HFFc6 (cell line): Measurements from ENCODE around the gene CSKMT. TPM values are rescaled to one million over a fixed set of nuclear protein-coding genes. Genes with fewer than 3 reads are reported as not detected.

ENCODE experiments used
- DNase-seq: peaks from one replicate; pipeline ENCODE4 v3.0.0-alpha.2; 2018
- H3K27ac Mint-ChIP-seq: 2 replicates; pipeline ENCODE4 v1.8.0; 2020; ENCODE audit warnings: mild to moderate bottlenecking, mixed read lengths
- H3K27me3 Mint-ChIP-seq: 2 replicates; pipeline ENCODE4 v1.8.0; 2021; ENCODE audit warnings: mild to moderate bottlenecking, moderate library complexity, mixed read lengths; ENCODE audit not compliant: insufficient read depth
- H3K36me3 Mint-ChIP-seq: 2 replicates; pipeline ENCODE4 v1.8.0; 2021; ENCODE audit warnings: low read depth, mixed read lengths
- H3K4me1 Mint-ChIP-seq: 2 replicates; pipeline ENCODE4 v1.8.0; 2020; ENCODE audit warnings: low read depth, mixed read lengths
- H3K4me3 Mint-ChIP-seq: 2 replicates; pipeline ENCODE4 v1.8.0; 2020; ENCODE audit warnings: mild to moderate bottlenecking, moderate library complexity, mixed read lengths
- H3K9me3 Mint-ChIP-seq: 2 replicates; pipeline ENCODE4 v1.8.0; 2020; ENCODE audit warnings: mild to moderate bottlenecking, mixed read lengths
- CTCF ChIP-seq: fragments of 200-600 bp; sonication (generic); IDR thresholded peaks from 2 replicates; pipeline ENCODE4 v1.5.0; 2021; ENCODE audit warnings: antibody characterized with exemption, mild to moderate bottlenecking
- total RNA-seq, 6 experiments: library from RNA; stranded (reverse); fragmentation: NEBNext Ultra II Directional; extraction: Animal tissue kit (Norgen Biotek cat#: 25700); gene quantifications; 2 replicates in 1 of 6; 3 replicates in 5 of 6; pipeline ENCODE4 v1.2.3, GENCODE V29; 2021

CSKMT gene
- total RNA-seq, 6 experiments from 2014 or later: 12.3 to 23.6 (median 17.2) TPM

- no peak overlapping the region for H3K27ac Mint-ChIP-seq
- no peak for TF ChIP-seq CTCF
- DNase-seq: no peak
- H3K9me3 Mint-ChIP-seq: no peaks in the 10 kb centered on the region
- H3K36me3 Mint-ChIP-seq: peaks cover 44% of the 10 kb centered on the region
- peaks cover 24% of the 10 kb centered on the region for H3K4me1 Mint-ChIP-seq
- no peak overlapping the region for H3K4me3 Mint-ChIP-seq
- peaks cover 3% of the 10 kb centered on the region for H3K27me3 Mint-ChIP-seq
Measured at GRCh38 chr11:62712861-62713260, 47.7 kb downstream of the CSKMT start.

- H3K4me3 Mint-ChIP-seq: no peak overlapping the region
- H3K9me3 Mint-ChIP-seq: no peaks in the 10 kb centered on the region
- H3K36me3 Mint-ChIP-seq: peaks cover 49% of the 10 kb centered on the region
- DNase-seq: no peak
- TF ChIP-seq CTCF: no peak
- H3K27ac Mint-ChIP-seq: peak overlapping the region; percentile 36
- H3K4me1 Mint-ChIP-seq: peaks cover 24% of the 10 kb centered on the region
- H3K27me3 Mint-ChIP-seq: no peaks in the 10 kb centered on the region; the same call in 1 of the 2 replicates
Measured at GRCh38 chr11:62713343-62713742, 48.2 kb downstream of the CSKMT start.

- H3K9me3 Mint-ChIP-seq: no peaks in the 10 kb centered on the region
- DNase-seq: no peak
- H3K27me3 Mint-ChIP-seq: no peaks in the 10 kb centered on the region; the same call in 1 of the 2 replicates
- peaks cover 14% of the 10 kb centered on the region for H3K4me1 Mint-ChIP-seq
- peaks cover 52% of the 10 kb centered on the region for H3K36me3 Mint-ChIP-seq
- no peak overlapping the region; the same call in 1 of the 2 replicates for H3K27ac Mint-ChIP-seq
- H3K4me3 Mint-ChIP-seq: no peak overlapping the region
- no peak for TF ChIP-seq CTCF
Measured at GRCh38 chr11:62715150-62716130, 50.3 kb downstream of the CSKMT start.

GRCh38 chr11:62716206-62716605 lies 51.1 kb downstream of the CSKMT start:
- no peak for TF ChIP-seq CTCF
- Mint-ChIP-seq H3K4me1 (peaks cover 18% of the 10 kb centered on the region), H3K36me3 (peaks cover 52% of the 10 kb centered on the region), H3K9me3 (no peaks in the 10 kb centered on the region), H3K27ac (no peak overlapping the region), H3K4me3 (no peak overlapping the region), H3K27me3 (no peaks in the 10 kb centered on the region; the same call in 1 of the 2 replicates)
- no peak for DNase-seq

- H3K4me1 Mint-ChIP-seq: peaks cover 18% of the 10 kb centered on the region
- no peak overlapping the region for H3K27ac Mint-ChIP-seq
- peaks cover 58% of the 10 kb centered on the region for H3K36me3 Mint-ChIP-seq
- H3K9me3 Mint-ChIP-seq: no peaks in the 10 kb centered on the region
- no peaks in the 10 kb centered on the region; the same call in 1 of the 2 replicates for H3K27me3 Mint-ChIP-seq
- DNase-seq: no peak
- no peak for TF ChIP-seq CTCF
- no peak overlapping the region for H3K4me3 Mint-ChIP-seq
Measured at GRCh38 chr11:62716816-62717215, 51.7 kb downstream of the CSKMT start.

Other genes starting within 250 kb of the CSKMT start
- not detected for gene SCGB1A1, start 246.3 kb upstream of the CSKMT start, total RNA-seq
- gene AHNAK, start 118.5 kb upstream of the CSKMT start, total RNA-seq: 100 to 1,000 TPM; 426 to 589 (median 452) TPM
- 1,000 to 10,000 TPM; 1,302 to 1,474 (median 1,327) TPM for gene EEF1G, start 91.4 kb upstream of the CSKMT start, total RNA-seq
- 10 to 100 TPM; 14.6 to 18.0 (median 16.9) TPM for gene TUT1, start 73.8 kb upstream of the CSKMT start, total RNA-seq
- gene MTA2, start 63.4 kb upstream of the CSKMT start, total RNA-seq: 100 to 1,000 TPM in 2 of 6 experiments, 10 to 100 TPM in 4; 89.6 to 106 (median 95.8) TPM
- 10 to 100 TPM; 32.5 to 39.6 (median 36.4) TPM for gene EML3, start 52.5 kb upstream of the CSKMT start, total RNA-seq
- gene ROM1, start 52.1 kb upstream of the CSKMT start, total RNA-seq: 1 to 10 TPM; 2.3 to 4.8 (median 3.2) TPM
- 10 to 100 TPM; 57.9 to 93.2 (median 63.0) TPM for gene B3GAT3, start 43.3 kb upstream of the CSKMT start, total RNA-seq
- 100 to 1,000 TPM; 331 to 450 (median 416) TPM for gene GANAB, start 18.7 kb upstream of the CSKMT start, total RNA-seq
- gene INTS5, start 12.0 kb upstream of the CSKMT start, total RNA-seq: 10 to 100 TPM; 19.1 to 26.6 (median 23.3) TPM
- 10 to 100 TPM; 56.1 to 74.6 (median 64.8) TPM for gene C11orf98, start 102 bp upstream of the CSKMT start, total RNA-seq
- gene UQCC3, start 6.4 kb downstream of the CSKMT start, total RNA-seq: 10 to 100 TPM in 5 of 6 experiments, 1 to 10 TPM in 1; 9.8 to 14.2 (median 11.3) TPM
- 1 to 10 TPM; 2.8 to 4.5 (median 3.7) TPM for gene LBHD1, start 7.0 kb downstream of the CSKMT start, total RNA-seq
- 100 to 1,000 TPM in 3 of 6 experiments, 10 to 100 TPM in 3; 85.2 to 114 (median 96.5) TPM for gene UBXN1, start 13.8 kb downstream of the CSKMT start, total RNA-seq
- 1 to 10 TPM; 1.2 to 4.0 (median 1.4) TPM for gene LRRN4CL, start 24.2 kb downstream of the CSKMT start, total RNA-seq
- gene BSCL2, start 42.1 kb downstream of the CSKMT start, total RNA-seq: 10 to 100 TPM; 50.7 to 67.4 (median 56.8) TPM
- gene GNG3, start 42.4 kb downstream of the CSKMT start, total RNA-seq: not detected
- gene HNRNPUL2, start 62.1 kb downstream of the CSKMT start, total RNA-seq: 10 to 100 TPM; 34.5 to 44.6 (median 41.6) TPM
- gene TTC9C, start 63.2 kb downstream of the CSKMT start, total RNA-seq: 10 to 100 TPM; 46.2 to 52.7 (median 50.0) TPM
- gene ZBTB3, start 88.8 kb downstream of the CSKMT start, total RNA-seq: 10 to 100 TPM in 1 of 6 experiments, 1 to 10 TPM in 5; 7.9 to 10.8 (median 8.9) TPM
- gene POLR2G, start 96.3 kb downstream of the CSKMT start, total RNA-seq: 10 to 100 TPM; 77.6 to 83.8 (median 81.4) TPM
- gene TAF6L, start 106.1 kb downstream of the CSKMT start, total RNA-seq: 10 to 100 TPM in 5 of 6 experiments, 1 to 10 TPM in 1; 9.9 to 12.7 (median 10.6) TPM
- 10 to 100 TPM; 47.2 to 66.3 (median 52.7) TPM for gene TMEM179B, start 122.1 kb downstream of the CSKMT start, total RNA-seq
- 10 to 100 TPM; 12.8 to 15.0 (median 13.6) TPM for gene TMEM223, start 126.7 kb downstream of the CSKMT start, total RNA-seq
- 10 to 100 TPM; 51.5 to 57.7 (median 55.0) TPM for gene NXF1, start 140.1 kb downstream of the CSKMT start, total RNA-seq
- 10 to 100 TPM; 41.4 to 54.6 (median 47.8) TPM for gene STX5, start 166.7 kb downstream of the CSKMT start, total RNA-seq
- gene TEX54, start 167.5 kb downstream of the CSKMT start, total RNA-seq: not detected
- gene WDR74, start 174.3 kb downstream of the CSKMT start, total RNA-seq: 10 to 100 TPM; 37.4 to 49.2 (median 41.0) TPM
- 100 to 1,000 TPM; 140 to 206 (median 180) TPM for gene SLC3A2, start 215.6 kb downstream of the CSKMT start, total RNA-seq